Type B pancreatic cell (in vitro differentiated cells): Measurements from ENCODE around the gene FBH1. TPM values are rescaled to one million over a fixed set of nuclear protein-coding genes. Genes with fewer than 3 reads are reported as not detected.

Experiments used
- DNase-seq: peaks from one replicate; pipeline ENCODE4 v3.0.0; 2021; ENCODE audit warnings: mixed read lengths; ENCODE audit not compliant: unreplicated experiment; ENCODE audit errors: extremely low spot score
- H3K27ac Mint-ChIP-seq: 2 replicates; pipeline ENCODE4 v1.8.0; 2021; ENCODE audit warnings: mild to moderate bottlenecking, mixed read lengths
- H3K27me3 Mint-ChIP-seq: 2 replicates; pipeline ENCODE4 v1.8.0; 2021; ENCODE audit warnings: mixed read lengths
- H3K36me3 Mint-ChIP-seq: 2 replicates; pipeline ENCODE4 v1.8.0; 2021; ENCODE audit warnings: mixed read lengths
- H3K4me1 Mint-ChIP-seq: one replicate; pipeline ENCODE4 v1.8.0; 2021; ENCODE audit warnings: mixed read lengths; ENCODE audit not compliant: unreplicated experiment
- H3K4me3 Mint-ChIP-seq: 2 replicates; pipeline ENCODE4 v1.8.0; 2021; ENCODE audit warnings: mild to moderate bottlenecking, mixed read lengths
- H3K9me3 Mint-ChIP-seq: 2 replicates; pipeline ENCODE4 v1.8.0; 2021; ENCODE audit warnings: mixed read lengths
- CTCF ChIP-seq: fragments of 200-600 bp; sonication (generic); conservative IDR thresholded peaks from 2 replicates; pipeline ENCODE4 v1.5.0; 2021; ENCODE audit warnings: antibody characterized with exemption, mild to moderate bottlenecking
- total RNA-seq: library from RNA; stranded (reverse); gene quantifications from 2 replicates; pipeline ENCODE4 v1.2.1, GENCODE V29; 2021; ENCODE audit warnings: low replicate concordance

The FBH1 gene
- total RNA-seq, 1 donor from 2014 or later = 73.0 TPM

DNA sequence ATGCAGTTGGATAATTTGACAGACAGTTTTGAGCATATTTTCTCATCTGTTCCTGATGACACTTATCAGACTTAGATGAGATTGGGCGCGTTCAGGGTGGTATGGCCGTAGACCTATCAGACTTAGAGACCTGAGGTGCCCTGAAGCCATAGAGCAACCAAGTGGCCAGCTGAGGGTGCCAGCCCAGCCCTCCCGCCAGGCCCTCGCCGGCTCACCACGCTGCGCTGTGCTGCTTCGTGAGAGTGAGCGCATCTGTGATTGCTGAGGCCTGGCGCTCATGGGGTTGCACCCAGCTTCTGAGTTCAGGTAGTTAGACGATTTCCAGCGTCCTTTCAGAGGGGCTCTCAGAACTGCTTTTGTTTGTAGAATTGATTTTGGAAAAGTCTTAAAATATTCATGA is 10.2 kb downstream of the FBH1 start:
- Mint-ChIP-seq H3K36me3 (peaks cover 27% of the 10 kb centered on the region), H3K27ac (no peak overlapping the region), H3K4me3 (no peak overlapping the region), H3K27me3 (no peaks in the 10 kb centered on the region), H3K4me1 (no peaks in the 10 kb centered on the region), H3K9me3 (peaks cover 5% of the 10 kb centered on the region)
- TF ChIP-seq CTCF = no peak
- DNase-seq = no peak

DNA sequence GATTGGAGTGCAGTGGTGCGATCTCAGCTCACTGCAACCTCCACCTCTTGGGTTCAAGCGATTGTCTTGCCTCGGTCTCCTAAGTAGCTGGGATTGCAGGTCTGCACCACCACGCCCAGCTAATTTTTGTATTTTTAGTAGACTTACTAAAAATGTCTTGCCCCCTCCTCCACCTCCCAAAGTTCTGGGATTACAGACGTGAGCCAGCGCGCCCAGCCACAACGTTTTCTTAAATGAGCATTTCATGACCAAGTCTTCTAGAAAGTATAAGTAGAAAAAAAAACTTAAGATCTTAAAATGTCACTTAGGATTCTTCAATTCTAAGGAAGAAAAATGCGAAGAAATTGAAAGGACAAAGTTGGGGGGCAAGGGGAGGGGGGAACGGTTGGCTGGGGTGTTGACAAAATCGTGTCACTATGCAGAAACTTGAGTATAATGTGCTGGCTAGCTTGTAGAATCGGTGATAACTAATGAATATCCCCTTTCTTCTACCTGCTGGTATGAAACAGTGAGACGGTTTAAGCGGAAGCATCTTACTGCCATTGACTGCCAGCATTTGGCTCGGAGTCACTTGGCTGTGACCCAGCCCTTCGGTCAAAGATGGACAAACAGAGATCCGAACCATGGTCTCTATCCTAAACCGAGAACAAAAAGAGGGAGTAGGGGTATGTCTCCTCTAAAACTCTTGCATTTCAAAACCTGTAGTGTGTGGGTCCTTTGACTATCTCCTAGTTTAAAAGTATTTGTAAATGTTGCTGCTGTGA is 12.7 kb downstream of the FBH1 start:
- H3K27ac Mint-ChIP-seq = no peak overlapping the region
- H3K9me3 Mint-ChIP-seq = peaks cover 3% of the 10 kb centered on the region
- DNase-seq = no peak
- no peak overlapping the region for H3K4me3 Mint-ChIP-seq
- no peak for TF ChIP-seq CTCF
- peaks cover 23% of the 10 kb centered on the region for H3K36me3 Mint-ChIP-seq
- no peaks in the 10 kb centered on the region for H3K27me3 Mint-ChIP-seq
- no peaks in the 10 kb centered on the region for H3K4me1 Mint-ChIP-seq

DNA sequence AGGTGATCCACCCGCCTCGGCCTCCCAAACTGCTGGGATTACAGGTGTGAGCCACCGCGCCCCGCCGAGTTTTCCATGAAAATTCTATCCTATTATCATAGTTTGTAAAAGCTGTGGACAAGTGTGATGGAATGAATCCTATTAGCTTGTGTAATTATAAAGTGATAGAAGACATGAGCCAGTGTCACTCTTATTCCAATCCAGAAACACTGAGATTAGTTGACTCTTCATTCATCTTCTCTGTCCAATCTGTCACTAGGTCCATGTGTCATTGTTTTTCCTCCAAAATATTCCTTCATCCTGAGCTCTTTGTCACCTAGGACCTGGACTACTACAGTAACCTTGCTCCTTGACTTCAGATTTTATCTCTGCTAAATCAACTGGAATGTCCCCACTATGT is 13.5 kb downstream of the FBH1 start:
- Mint-ChIP-seq H3K4me1 (no peaks in the 10 kb centered on the region), H3K4me3 (no peak overlapping the region), H3K27ac (no peak overlapping the region), H3K36me3 (peaks cover 25% of the 10 kb centered on the region), H3K27me3 (no peaks in the 10 kb centered on the region), H3K9me3 (no peaks in the 10 kb centered on the region)
- no peak for TF ChIP-seq CTCF
- no peak for DNase-seq

GRCh38 chr10:5904227-5904626 is 14.2 kb downstream of the FBH1 start:
- Mint-ChIP-seq H3K27ac (no peak overlapping the region), H3K9me3 (no peaks in the 10 kb centered on the region), H3K27me3 (no peaks in the 10 kb centered on the region), H3K4me1 (no peaks in the 10 kb centered on the region), H3K4me3 (no peak overlapping the region), H3K36me3 (peaks cover 26% of the 10 kb centered on the region)
- no peak for TF ChIP-seq CTCF
- no peak for DNase-seq

DNA sequence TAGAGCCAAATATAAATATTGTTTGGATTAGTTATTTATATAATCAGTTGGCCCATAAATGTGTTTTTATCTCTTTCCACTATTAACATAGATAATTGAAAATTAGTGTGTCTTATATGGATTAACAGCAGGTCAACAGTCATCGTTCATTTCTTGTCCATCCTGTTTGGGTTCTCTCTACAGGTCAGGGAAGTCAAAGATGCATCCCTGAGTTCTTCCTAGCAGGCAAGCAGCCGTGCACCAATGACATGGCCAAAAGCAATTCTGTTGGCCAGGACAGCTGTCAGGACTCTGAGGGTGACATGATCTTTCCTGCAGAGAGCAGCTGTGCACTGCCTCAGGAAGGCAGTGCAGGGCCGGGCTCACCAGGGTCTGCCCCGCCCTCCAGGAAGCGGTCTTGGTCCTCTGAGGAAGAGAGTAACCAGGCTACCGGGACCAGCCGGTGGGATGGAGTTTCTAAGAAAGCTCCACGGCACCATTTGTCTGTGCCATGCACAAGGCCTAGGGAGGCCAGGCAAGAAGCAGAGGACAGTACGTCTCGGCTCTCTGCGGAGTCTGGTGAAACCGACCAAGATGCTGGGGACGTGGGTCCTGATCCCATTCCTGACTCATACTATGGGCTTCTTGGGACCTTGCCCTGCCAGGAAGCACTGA is 15.9 kb downstream of the FBH1 start:
- Mint-ChIP-seq H3K36me3 (peaks cover 23% of the 10 kb centered on the region), H3K4me3 (no peak overlapping the region)
- TF ChIP-seq CTCF = no peak

More for the DNA sequence above, 15.9 kb downstream of the FBH1 start:
- Mint-ChIP-seq H3K27me3 (no peaks in the 10 kb centered on the region), H3K4me1 (no peaks in the 10 kb centered on the region), H3K27ac (no peak overlapping the region), H3K9me3 (no peaks in the 10 kb centered on the region)
- DNase-seq = no peak
